SK-N-MC (cell line): ENCODE data around the gene LYG1.
"Not testable (repeated sequence)": the region's sequence is repeated elsewhere in the genome, so short reads cannot be mapped to it uniquely, and the experiment has no call there.

Source experiments
- DNase-seq: peaks from one replicate; pipeline ENCODE4 v3.0.0-alpha.2; 2011; ENCODE audit warnings: low read depth, low spot score
- H3K27ac ChIP-seq: fragments of 200-600 bp; sonication (generic); 2 replicates; pipeline ENCODE4 v1.5.1; 2016; ENCODE audit warnings: mixed run types
- H3K36me3 ChIP-seq: fragments of 200-600 bp; sonication (generic); 2 replicates; pipeline ENCODE4 v1.6.1; 2017; ENCODE audit warnings: antibody characterized with exemption, low read length, mixed read lengths; ENCODE audit not compliant: insufficient read depth
- H3K4me3 ChIP-seq: fragments of 200-600 bp; sonication (generic); 2 replicates; pipeline ENCODE4 v1.5.1; 2016
- H3K9ac ChIP-seq: fragments of 200-600 bp; sonication (generic); 2 replicates; pipeline ENCODE4 v1.8.0; 2017; ENCODE audit warnings: mixed run types, mixed read lengths; ENCODE audit not compliant: insufficient read length
- H3K9me3 ChIP-seq: fragments of 200-600 bp; sonication (generic); 2 replicates; pipeline ENCODE4 v1.6.1; 2017; ENCODE audit warnings: low read depth, mild to moderate bottlenecking, antibody characterized with exemption, low read length, moderate library complexity, mixed read lengths
- EZH2 ChIP-seq: fragments of 200-600 bp; sonication (generic); IDR thresholded peaks from one replicate; pipeline ENCODE4 v1.6.1; 2017; ENCODE audit warnings: antibody characterized with exemption
- FOXP2 ChIP-seq: optimal IDR thresholded peaks from 2 replicates; pipeline ENCODE3; 2011; ENCODE audit warnings: mild to moderate bottlenecking, moderate library complexity; ENCODE audit not compliant: insufficient read depth; ENCODE audit errors: extremely low read length, control extremely low read depth
- POLR2AphosphoS5 ChIP-seq: IDR thresholded peaks from 2 replicates; pipeline ENCODE4 v1.6.1; 2012; ENCODE audit warnings: mild to moderate bottlenecking, low read depth, low read length, borderline replicate concordance

LYG1 gene

DNA sequence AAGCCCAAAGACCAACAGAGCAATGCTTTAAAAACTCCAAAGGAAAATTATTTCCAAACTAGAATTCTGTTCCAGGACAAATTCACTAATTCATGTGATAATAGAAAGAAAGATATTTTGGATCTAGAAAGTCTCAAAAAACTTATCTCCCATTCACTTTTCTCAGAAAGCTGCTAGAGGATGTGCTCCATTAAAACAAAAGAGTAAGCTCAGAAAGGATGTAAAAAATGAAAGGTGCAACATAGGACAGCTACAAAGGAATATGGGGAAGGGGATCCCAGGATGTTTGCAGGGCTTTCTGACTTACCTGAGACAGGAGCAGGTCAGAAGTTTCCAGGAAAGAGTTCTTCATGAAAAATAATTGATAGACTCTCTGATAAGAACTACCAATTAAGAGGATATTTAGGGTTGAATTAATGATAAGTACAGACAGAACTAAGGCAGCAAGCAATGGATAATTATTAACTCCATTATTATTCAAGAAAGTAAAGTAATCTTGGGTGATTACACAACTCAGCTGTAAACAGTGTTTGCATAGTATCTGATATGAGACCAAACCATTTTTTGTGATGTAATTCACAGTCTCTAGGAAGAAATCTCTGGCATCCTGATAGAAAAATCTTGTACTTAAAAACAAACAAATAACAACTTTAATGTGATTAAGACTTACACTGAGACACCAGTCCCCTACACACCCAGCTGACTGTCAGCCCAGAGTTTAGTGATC is 20.9 kb downstream of the LYG1 start:
- no peaks in the 10 kb centered on the region for H3K9me3 ChIP-seq

DNA sequence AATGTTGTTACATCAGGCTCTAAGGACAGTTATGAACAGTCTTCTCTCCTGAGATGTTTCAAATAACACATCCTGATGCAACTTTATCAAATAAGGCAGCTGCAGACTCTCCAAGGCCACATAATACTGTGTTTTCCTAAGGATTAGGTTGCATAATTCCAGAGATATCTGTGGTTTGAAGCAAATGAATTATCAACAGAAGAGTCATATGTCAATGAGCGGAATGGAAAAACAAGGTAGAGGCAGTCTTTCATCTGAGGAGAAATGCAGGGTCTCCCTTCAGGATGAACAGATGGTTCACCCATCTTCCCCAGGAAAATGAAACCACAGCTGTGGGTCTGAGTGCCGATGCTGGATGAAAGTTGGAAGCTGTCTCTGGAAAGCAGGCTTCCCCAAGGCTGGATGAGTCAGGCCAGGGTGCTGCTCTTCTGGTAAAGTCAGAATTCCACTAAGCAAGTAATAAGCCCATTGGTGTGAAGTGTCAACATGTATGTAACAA is 22.2 kb downstream of the LYG1 start:
- no peaks in the 10 kb centered on the region for H3K36me3 ChIP-seq
- H3K27ac ChIP-seq, result no peak overlapping the region
- H3K4me3 ChIP-seq, result no peak overlapping the region
- TF ChIP-seq FOXP2 (no peak), POLR2AphosphoS5 (no peak), EZH2 (no peak)
- DNase-seq, result no peak
- H3K9ac ChIP-seq, result no peak overlapping the region
- no peaks in the 10 kb centered on the region for H3K9me3 ChIP-seq

More for the DNA sequence above, 20.9 kb downstream of the LYG1 start:
- TF ChIP-seq POLR2AphosphoS5 (no peak), FOXP2 (no peak), EZH2 (no peak)
- no peak for DNase-seq
- Histone ChIP-seq H3K4me3 (no peak overlapping the region), H3K9ac (no peak overlapping the region), H3K27ac (no peak overlapping the region), H3K36me3 (no peaks in the 10 kb centered on the region)

DNA sequence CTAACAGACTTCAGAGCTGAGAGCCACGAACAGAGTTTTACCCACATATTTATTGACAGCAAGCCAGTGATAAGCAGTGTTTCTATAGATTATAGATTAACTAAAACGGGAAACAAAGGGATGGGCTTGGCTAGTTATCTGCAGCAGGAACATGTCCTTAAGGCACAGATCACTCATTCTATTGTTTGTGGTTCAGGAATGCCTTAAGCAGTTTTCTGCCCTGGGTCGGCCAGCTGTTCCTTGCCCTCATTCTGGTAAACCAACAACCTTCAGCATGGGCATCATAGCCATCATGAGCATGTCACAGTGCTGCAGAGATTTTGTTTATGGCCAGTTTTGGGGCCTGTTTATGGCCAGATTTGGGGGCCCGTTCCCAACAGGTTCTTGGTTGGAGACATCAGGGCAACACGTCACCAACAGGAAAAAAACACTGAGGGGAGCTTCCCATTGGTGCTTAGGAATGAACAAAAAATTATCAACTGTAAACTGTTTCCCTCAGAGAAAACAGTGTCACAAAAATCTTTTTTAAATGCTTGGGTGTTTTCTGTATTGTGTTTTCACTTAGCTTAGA is 22.7 kb downstream of the LYG1 start:
- DNase-seq, H3K4me3 ChIP-seq, H3K9me3 ChIP-seq, H3K36me3 ChIP-seq, H3K27ac ChIP-seq, H3K9ac ChIP-seq: not testable (repeated sequence)

- H3K9me3 ChIP-seq, result no peaks in the 10 kb centered on the region
- H3K4me3 ChIP-seq, result no peak overlapping the region
- H3K9ac ChIP-seq, result no peak overlapping the region
- H3K36me3 ChIP-seq, result no peaks in the 10 kb centered on the region
- TF ChIP-seq EZH2 (no peak), FOXP2 (no peak), POLR2AphosphoS5 (no peak)
- DNase-seq, result no peak
- no peak overlapping the region for H3K27ac ChIP-seq
These were observed 25.1 kb downstream of the LYG1 start for GRCh38 chr2:99275882-99276281.

DNA sequence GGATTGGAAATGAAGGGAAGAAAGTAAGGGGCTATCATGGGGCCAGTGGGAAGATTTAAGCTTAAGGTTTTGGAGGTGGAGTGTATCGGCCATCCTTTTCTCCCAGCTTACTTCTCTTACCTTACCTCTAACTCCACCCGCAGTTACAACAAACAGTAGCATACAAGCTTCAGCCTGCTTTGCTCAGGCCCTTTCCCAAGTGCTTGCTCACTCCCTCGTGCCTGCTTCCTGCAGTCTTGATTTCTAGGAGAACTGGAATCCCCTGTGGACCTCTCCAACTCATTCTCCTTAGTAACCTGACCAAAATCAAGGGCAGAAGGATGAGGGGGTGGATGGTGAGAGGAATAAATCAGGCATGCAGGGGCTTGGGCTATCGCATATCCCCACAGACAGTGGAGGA is 39.8 kb downstream of the LYG1 start:
- Histone ChIP-seq H3K36me3 (no peaks in the 10 kb centered on the region), H3K4me3 (no peak overlapping the region), H3K9ac (no peak overlapping the region), H3K27ac (no peak overlapping the region), H3K9me3 (no peaks in the 10 kb centered on the region)
- no peak for DNase-seq
- TF ChIP-seq POLR2AphosphoS5, result no peak
- no peak for TF ChIP-seq FOXP2
- no peak for TF ChIP-seq EZH2

DNA sequence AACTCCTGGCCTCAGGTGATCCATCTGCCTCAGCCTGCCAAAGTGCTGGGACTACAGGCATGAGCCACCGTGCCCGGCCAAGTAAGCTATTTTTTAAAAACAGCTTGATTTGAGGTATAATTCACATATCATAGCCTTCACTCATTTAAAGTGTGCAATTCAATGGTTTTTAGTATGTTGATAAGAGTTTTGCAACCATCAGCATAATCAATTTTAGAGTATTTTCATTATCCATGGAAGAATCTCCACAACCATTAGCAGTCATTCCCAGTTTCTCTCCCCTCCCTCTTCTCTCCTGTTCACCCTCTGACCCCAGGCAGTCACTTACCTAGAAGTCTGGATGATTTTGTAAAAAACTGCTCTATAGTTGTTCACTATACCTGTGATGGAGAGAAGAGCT is 40.8 kb downstream of the LYG1 start:
- Histone ChIP-seq H3K27ac (no peak overlapping the region), H3K4me3 (no peak overlapping the region), H3K36me3 (no peaks in the 10 kb centered on the region), H3K9me3 (no peaks in the 10 kb centered on the region), H3K9ac (no peak overlapping the region)
- no peak for DNase-seq
- TF ChIP-seq FOXP2 (no peak), POLR2AphosphoS5 (no peak), EZH2 (no peak)

- no peaks in the 10 kb centered on the region for H3K9me3 ChIP-seq
- TF ChIP-seq EZH2 (no peak), POLR2AphosphoS5 (no peak), FOXP2 (no peak)
These were observed 41.5 kb downstream of the LYG1 start for GRCh38 chr2:99259465-99259864.

DNA sequence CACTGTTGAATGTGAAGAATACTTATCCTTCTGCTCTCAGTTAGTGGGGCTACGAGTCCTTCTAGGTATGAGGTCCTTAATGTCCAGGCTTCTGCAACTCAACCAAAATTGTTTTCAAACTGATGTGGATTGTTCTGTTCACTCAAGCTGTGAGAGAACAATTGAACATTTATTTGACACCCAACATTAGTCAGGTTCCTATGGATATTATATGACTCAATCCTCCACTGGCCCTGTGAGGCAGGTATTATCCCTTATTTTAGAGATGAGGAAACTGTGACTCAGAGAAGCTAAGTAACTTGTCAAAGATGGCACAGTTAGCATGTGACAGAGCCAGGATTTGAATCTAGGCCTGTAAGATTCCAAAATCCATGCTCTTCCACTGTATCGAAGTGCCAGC is 44.3 kb downstream of the LYG1 start:
- Histone ChIP-seq H3K4me3 (no peak overlapping the region), H3K9ac (no peak overlapping the region), H3K36me3 (no peaks in the 10 kb centered on the region)

More at GRCh38 chr2:99259465-99259864, 41.5 kb downstream of the LYG1 start:
- no peaks in the 10 kb centered on the region for H3K36me3 ChIP-seq
- no peak overlapping the region for H3K27ac ChIP-seq
- no peak for DNase-seq
- H3K9ac ChIP-seq, result no peak overlapping the region
- H3K4me3 ChIP-seq, result no peak overlapping the region

More for the DNA sequence above, 44.3 kb downstream of the LYG1 start:
- Histone ChIP-seq H3K9me3 (no peaks in the 10 kb centered on the region), H3K27ac (no peak overlapping the region)
- DNase-seq, result no peak
- TF ChIP-seq EZH2 (no peak), POLR2AphosphoS5 (no peak), FOXP2 (no peak)
